ENCODE results near the gene YBX1. TPM values are rescaled to one million over a fixed set of nuclear protein-coding genes. Genes with fewer than 3 reads are reported as not detected.

Gene YBX1
- total and polyA plus RNA-seq, 2 of the 13 experiments (the other 11 are each of a cell fraction or from before 2014, with no cell fraction given), result 339 to 628 TPM

DNA sequence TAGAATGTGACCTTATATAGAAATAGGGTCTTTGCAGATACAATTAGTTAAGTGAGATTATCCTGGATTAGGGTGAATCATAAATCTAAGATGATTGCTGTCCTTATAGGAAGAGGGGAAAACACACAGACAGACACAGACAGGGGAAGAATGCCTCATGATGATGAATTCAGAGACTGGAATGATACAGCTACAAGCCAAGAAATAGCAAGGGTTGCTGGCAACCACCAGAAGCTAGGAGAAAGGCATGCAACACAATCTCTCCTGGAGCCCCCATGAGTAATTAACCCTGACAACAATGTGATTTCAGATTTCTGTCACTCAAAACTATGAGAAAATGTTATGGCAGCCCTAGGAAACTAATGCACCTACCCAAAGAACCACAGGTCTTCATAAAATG, 43.1 kb upstream of the YBX1 start (continued):
- TF ChIP-seq KAT2B (IDR thresholded peaks at IDR 0.05; ENCODE audit: borderline replicate concordance, low read depth, low read length), result no peak
- no peak for TF ChIP-seq ZNF7 (CRISPR knock-in tag; IDR thresholded peaks at IDR 0.05)

DNA sequence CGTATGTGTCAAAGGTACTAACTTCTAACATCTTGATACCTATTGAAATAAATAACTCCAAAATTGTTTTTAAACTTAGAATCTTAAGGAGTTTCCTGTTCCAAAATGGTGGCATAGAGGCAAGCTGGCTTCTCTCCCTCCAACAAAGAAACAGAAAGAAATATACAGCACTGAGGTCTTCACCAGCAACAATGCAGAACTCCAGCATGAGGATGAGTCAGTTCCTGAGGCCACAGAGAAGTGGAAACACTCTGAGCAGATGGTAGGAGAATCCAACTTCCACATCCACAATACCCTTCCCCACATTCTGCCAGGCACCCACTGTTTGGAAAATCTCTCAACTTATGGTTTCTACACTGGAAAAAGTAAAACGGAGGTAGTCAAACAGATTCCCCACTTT, 36.2 kb upstream of the YBX1 start:
- no TSS peak for BruUV-seq (replicated peaks)
- CTCF ChIA-PET (ENCODE audit: low intra/inter-chr PET ratio, low total read pairs), result no interaction called here

DNA sequence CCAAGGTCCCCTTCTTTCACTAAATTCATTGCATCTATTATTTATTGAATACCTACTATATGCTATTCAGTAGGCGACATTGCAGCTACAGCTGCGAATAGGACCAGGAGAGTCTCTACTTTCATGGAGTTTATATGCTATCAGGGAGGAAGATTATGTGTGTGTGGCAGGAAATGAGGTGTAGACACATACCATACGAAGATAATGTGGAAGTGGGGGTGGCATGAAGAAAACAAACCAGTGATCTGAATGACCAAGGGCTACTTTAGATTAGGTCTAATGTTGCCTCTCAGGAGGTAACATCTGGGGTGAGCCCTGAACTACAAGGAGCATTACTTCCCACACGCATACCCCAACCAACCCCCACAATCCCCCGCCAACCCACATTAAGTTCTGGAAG, 25.0 kb upstream of the YBX1 start:
- BruUV-seq (replicated peaks), result no TSS peak
- peak overlapping the region; percentile 82 for H3K27ac ChIP-seq (ENCODE audit: extremely low read length, insufficient read depth, low read length)

More for the DNA sequence above, 36.2 kb upstream of the YBX1 start:
- Histone ChIP-seq H3K27ac (ENCODE audit: extremely low read length, insufficient read depth, low read length) (no peak overlapping the region), H3K36me3 (replicated peaks in 1 of 2; ENCODE audit: control insufficient read depth in 1 of 2, insufficient read depth in 2 of 2, low read length in 2 of 2) (no peaks in the 10 kb centered on the region), H3K9me3 (ENCODE audit: low read length) (no peaks in the 10 kb centered on the region), H4K20me1 (ENCODE audit: insufficient read depth, low read length) (no peaks in the 10 kb centered on the region), H3K4me2 (ENCODE audit: low read depth, low read length) (no peak overlapping the region), H3K4me3 (replicated peaks in 1 of 3; ENCODE audit: insufficient read depth in 1 of 3, low read depth in 2 of 3, low read length in 3 of 3) (no peak overlapping the region), H3K27me3 (ENCODE audit: control insufficient read depth in 1 of 2, insufficient read depth in 2 of 2, low read length in 2 of 2) (peaks cover 0 to 5% of the 10 kb centered on the region in 2 experiments; a peak in 2 of 5 replicates), H3K4me1 (ENCODE audit: insufficient read depth, low read length) (no peaks in the 10 kb centered on the region), H2AFZ (ENCODE audit: low read length) (no peak overlapping the region), H3K79me2 (ENCODE audit: insufficient read depth, low read length) (no peaks in the 10 kb centered on the region), H3K9ac (ENCODE audit: insufficient read depth, low read depth, low read length) (no peak overlapping the region)
- ATAC-seq (no peak), FAIRE-seq (no peak), DNase-seq (ENCODE audit: low spot score) (no peak)
- intact Hi-C loops (cut with micrococcal nuclease; ENCODE audit: unreplicated experiment) (no loop called here), in situ Hi-C loops (cut with HindIII; ENCODE audit: extremely low pct_ligation_motif_present, low pct_unique_long_range_greater_than_20kb) (no loop called here)
- WGBS (ENCODE audit: low lambda C conversion rate), result 61% methylated on average over 2 of the region's 2 CpGs
- POLR2A ChIA-PET, result no interaction called here
- TF ChIP-seq CCAR2 (optimal IDR thresholded peaks at IDR 0.05; ENCODE audit: low read depth, low read length) (no peak), ZMAT5 (CRISPR knock-in tag; IDR thresholded peaks at IDR 0.05; ENCODE audit: borderline replicate concordance, low read depth) (no peak), HNRNPLL (IDR thresholded peaks at IDR 0.05; ENCODE audit: low read depth, low read length, poor library complexity, severe bottlenecking) (no peak), NFYC (CRISPR knock-in tag; IDR thresholded peaks at IDR 0.05) (no peak), FLYWCH1 (CRISPR knock-in tag; IDR thresholded peaks at IDR 0.05) (no peak)

More for the DNA sequence above, 25.0 kb upstream of the YBX1 start:
- CTCF ChIA-PET (ENCODE audit: low intra/inter-chr PET ratio, low total read pairs), result no interaction called here
- in situ Hi-C loops (cut with HindIII; ENCODE audit: extremely low pct_ligation_motif_present, low pct_unique_long_range_greater_than_20kb), result no loop called here
- ATAC-seq, result no peak
- intact Hi-C loops (cut with micrococcal nuclease; ENCODE audit: unreplicated experiment), result no loop called here
- peaks cover 0 to 4% of the 10 kb centered on the region in 2 experiments; a peak in 1 of 5 replicates for H3K27me3 ChIP-seq (ENCODE audit: control insufficient read depth in 1 of 2, insufficient read depth in 2 of 2, low read length in 2 of 2)
- peaks cover 30% of the 10 kb centered on the region for H3K79me2 ChIP-seq (ENCODE audit: insufficient read depth, low read length)
- DNase-seq (ENCODE audit: low spot score), result no peak
- no peak overlapping the region for H3K9ac ChIP-seq (ENCODE audit: insufficient read depth, low read depth, low read length)
- H3K36me3 ChIP-seq (replicated peaks in 1 of 2; ENCODE audit: control insufficient read depth in 1 of 2, insufficient read depth in 2 of 2, low read length in 2 of 2), result peaks cover 2 to 8% of the 10 kb centered on the region in 2 experiments; a peak in 1 of 5 replicates
- TF ChIP-seq MIER3 (CRISPR knock-in tag; IDR thresholded peaks at IDR 0.05; ENCODE audit: borderline replicate concordance) (no peak), MLLT10 (CRISPR knock-in tag; IDR thresholded peaks at IDR 0.05) (no peak), AKAP8 (CRISPR knock-in tag; IDR thresholded peaks at IDR 0.05) (no peak), ZKSCAN8 (CRISPR knock-in tag; IDR thresholded peaks at IDR 0.05; ENCODE audit: borderline replicate concordance) (no peak), STAT6 (CRISPR knock-in tag; IDR thresholded peaks at IDR 0.05; ENCODE audit: borderline replicate concordance) (no peak), ZBTB3 (CRISPR knock-in tag; IDR thresholded peaks at IDR 0.05; ENCODE audit: borderline replicate concordance, low read depth) (no peak), YEATS4 (CRISPR knock-in tag; IDR thresholded peaks at IDR 0.05; ENCODE audit: borderline replicate concordance) (no peak)
- TF ChIP-seq, protein P1, sequence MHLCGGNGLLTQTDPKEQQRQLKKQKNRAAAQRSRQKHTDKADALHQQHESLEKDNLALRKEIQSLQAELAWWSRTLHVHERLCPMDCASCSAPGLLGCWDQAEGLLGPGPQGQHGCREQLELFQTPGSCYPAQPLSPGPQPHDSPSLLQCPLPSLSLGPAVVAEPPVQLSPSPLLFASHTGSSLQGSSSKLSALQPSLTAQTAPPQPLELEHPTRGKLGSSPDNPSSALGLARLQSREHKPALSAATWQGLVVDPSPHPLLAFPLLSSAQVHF (CRISPR knock-in tag; IDR thresholded peaks at IDR 0.05), result no peak
- peaks cover 38% of the 10 kb centered on the region for H3K4me1 ChIP-seq (ENCODE audit: insufficient read depth, low read length)
- no peak overlapping the region for H2AFZ ChIP-seq (ENCODE audit: low read length)
- no peaks in the 10 kb centered on the region for H3K9me3 ChIP-seq (ENCODE audit: low read length)
- peak overlapping the region; percentile 97 for H3K4me2 ChIP-seq (ENCODE audit: low read depth, low read length)
- 92% methylated on average over 5 of the region's 5 CpGs for WGBS (ENCODE audit: low lambda C conversion rate)
- no peak for FAIRE-seq
- peak overlapping the region in 1 of 3 experiments; percentile 74; a peak in 1 of 6 replicates for H3K4me3 ChIP-seq (replicated peaks in 1 of 3; ENCODE audit: insufficient read depth in 1 of 3, low read depth in 2 of 3, low read length in 3 of 3)
- no peaks in the 10 kb centered on the region for H4K20me1 ChIP-seq (ENCODE audit: insufficient read depth, low read length)
- POLR2A ChIA-PET, result interaction anchor here (1.0 to 2.4 kb wide), 8 partner anchors 9 to 189 kb away, joined by 3 to 51 read pairs (median 5); partner anchors contain the start of genes CLDN19, YBX1 and ZNF691

All from HepG2 (cell line).